ENCODE results near the gene ZFYVE21.

DNA sequence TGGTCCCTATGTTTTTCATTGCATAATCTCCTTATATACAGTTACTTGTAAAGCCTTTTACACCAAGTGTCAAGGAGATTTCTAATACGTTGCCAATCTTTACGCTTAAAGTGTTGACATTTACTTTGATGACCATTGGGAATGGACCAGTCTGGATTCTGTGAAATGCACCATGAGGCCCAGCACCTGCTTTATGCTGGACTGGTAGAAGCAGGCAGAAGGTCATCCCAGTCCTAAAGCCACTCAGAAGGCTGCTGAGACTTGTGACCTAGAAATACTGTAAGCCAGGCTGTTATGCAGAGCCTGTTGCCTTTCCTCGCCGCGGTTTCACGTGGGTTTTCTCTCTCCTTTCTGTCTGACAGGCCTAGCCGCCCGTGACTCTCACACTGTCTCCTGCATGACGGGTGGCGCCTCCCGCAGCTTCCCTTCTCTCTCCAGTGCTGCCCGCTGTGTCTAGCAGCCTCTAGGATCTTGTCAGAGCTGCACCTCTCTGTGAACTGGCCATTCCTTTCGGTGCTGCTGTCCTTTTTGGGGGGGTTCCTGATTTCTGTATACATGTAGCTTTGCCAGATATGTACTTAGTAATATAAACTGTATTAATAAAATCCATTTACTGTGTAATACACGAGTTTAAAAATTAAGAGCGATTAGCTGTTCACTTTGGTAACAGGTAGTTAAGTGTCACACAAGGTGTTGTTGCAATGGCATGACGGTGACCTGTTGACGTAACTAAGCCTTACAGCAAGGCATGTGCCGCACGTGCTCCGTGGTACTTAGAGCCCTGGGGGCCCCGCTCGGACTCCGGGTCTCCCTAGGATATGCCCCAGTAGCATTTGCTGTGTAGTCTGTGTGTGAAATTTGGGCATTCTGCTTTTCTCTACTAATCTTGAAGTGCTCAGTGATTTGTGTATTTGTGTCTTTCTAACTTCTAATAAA is 30.1 kb upstream of the ZFYVE21 start:
- TF ChIP-seq, protein P1, sequence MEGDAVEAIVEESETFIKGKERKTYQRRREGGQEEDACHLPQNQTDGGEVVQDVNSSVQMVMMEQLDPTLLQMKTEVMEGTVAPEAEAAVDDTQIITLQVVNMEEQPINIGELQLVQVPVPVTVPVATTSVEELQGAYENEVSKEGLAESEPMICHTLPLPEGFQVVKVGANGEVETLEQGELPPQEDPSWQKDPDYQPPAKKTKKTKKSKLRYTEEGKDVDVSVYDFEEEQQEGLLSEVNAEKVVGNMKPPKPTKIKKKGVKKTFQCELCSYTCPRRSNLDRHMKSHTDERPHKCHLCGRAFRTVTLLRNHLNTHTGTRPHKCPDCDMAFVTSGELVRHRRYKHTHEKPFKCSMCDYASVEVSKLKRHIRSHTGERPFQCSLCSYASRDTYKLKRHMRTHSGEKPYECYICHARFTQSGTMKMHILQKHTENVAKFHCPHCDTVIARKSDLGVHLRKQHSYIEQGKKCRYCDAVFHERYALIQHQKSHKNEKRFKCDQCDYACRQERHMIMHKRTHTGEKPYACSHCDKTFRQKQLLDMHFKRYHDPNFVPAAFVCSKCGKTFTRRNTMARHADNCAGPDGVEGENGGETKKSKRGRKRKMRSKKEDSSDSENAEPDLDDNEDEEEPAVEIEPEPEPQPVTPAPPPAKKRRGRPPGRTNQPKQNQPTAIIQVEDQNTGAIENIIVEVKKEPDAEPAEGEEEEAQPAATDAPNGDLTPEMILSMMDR (IDR thresholded peaks at IDR 0.05): no peak
- no peak for TF ChIP-seq EP300 (IDR thresholded peaks at IDR 0.05)
